KG1 (cell line): ENCODE results near the gene CTDP1.

ENCODE experiments used
- DNase-seq: peaks from one replicate; lab custom pipeline; 2025; lab: John Stamatoyannopoulos, UW

Gene CTDP1

GRCh38 chr18:79796531-79797405, 117.2 kb downstream of the CTDP1 start:
- no peak for DNase-seq

- no peak for DNase-seq
These were observed 118.1 kb downstream of the CTDP1 start, which contains the start of gene KCNG2 for GRCh38 chr18:79797518-79798345. TSS of gene KCNG2 (plus strand) at chr18:79797938. CDS start at chr18:79863668, 65,730 bp downstream.

- DNase-seq = no peak
These were observed 118.9 kb downstream of the CTDP1 start for GRCh38 chr18:79798346-79798998.

- no peak for DNase-seq
These were observed 119.4 kb downstream of the CTDP1 start for GRCh38 chr18:79798999-79799370.

GRCh38 chr18:79799619-79800370, 120.2 kb downstream of the CTDP1 start:
- DNase-seq = no peak

GRCh38 chr18:79800371-79801180, 121.0 kb downstream of the CTDP1 start:
- DNase-seq = no peak

- DNase-seq = no peak
These were observed 121.6 kb downstream of the CTDP1 start for GRCh38 chr18:79801217-79801616.

- no peak for DNase-seq
These were observed 122.0 kb downstream of the CTDP1 start for GRCh38 chr18:79801641-79802040.

- DNase-seq = no peak
These were observed 122.7 kb downstream of the CTDP1 start for GRCh38 chr18:79802298-79802697.

- no peak for DNase-seq
These were observed 124.0 kb downstream of the CTDP1 start for GRCh38 chr18:79803611-79804051.
